ENCODE results near the gene TAB2.

DNA sequence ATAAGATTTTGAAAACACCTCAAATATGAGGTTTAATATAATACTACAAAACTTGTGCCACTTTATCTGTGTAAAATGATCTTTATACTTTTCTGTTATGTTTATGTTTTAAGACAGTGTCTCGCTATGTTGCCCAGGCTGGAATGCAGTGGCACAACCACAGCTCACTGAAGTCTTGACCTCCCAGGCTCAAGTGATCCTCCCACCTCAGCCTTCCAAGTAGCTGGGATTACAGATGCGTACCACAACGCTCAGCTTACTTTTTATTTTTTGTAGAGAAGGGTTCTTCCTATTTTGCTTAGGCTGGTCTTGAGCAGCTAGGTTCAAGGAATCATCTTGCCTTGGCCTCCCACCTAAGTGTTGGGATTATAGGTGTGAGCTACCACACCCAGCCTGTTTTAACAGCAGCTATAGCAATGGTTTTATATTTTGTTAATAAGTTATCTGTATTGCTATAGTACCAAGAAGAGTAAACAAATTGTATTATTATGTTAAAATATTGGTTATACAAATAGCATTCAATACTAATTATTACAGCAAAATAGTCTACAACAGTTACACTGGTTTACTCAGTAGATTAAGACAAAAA is 8.2 kb downstream of the TAB2 start:
- TF ChIP-seq, protein P1, sequence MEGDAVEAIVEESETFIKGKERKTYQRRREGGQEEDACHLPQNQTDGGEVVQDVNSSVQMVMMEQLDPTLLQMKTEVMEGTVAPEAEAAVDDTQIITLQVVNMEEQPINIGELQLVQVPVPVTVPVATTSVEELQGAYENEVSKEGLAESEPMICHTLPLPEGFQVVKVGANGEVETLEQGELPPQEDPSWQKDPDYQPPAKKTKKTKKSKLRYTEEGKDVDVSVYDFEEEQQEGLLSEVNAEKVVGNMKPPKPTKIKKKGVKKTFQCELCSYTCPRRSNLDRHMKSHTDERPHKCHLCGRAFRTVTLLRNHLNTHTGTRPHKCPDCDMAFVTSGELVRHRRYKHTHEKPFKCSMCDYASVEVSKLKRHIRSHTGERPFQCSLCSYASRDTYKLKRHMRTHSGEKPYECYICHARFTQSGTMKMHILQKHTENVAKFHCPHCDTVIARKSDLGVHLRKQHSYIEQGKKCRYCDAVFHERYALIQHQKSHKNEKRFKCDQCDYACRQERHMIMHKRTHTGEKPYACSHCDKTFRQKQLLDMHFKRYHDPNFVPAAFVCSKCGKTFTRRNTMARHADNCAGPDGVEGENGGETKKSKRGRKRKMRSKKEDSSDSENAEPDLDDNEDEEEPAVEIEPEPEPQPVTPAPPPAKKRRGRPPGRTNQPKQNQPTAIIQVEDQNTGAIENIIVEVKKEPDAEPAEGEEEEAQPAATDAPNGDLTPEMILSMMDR (IDR thresholded peaks at IDR 0.05): no peak
- TF ChIP-seq POLR2AphosphoS5 (IDR thresholded peaks at IDR 0.05) (no peak), EP300 (IDR thresholded peaks at IDR 0.05) (no peak)

All from suprapubic skin (tissue), 4 donors.